ENCODE results near the gene NAV2.

NAV2 gene

GRCh38 chr11:20035701-20036601, 323.3 kb downstream of the NAV2 start:
- H3K9me3 ChIP-seq, result no peaks in the 10 kb centered on the region
- no peaks in the 10 kb centered on the region for H3K4me1 ChIP-seq
- no peak overlapping the region for H3K4me3 ChIP-seq
- in situ Hi-C loops (cut with MboI; ENCODE audit: low sequenced_read_pairs), result no loop called here
- peaks cover 7% of the 10 kb centered on the region for H3K27me3 ChIP-seq (ENCODE audit: low read depth)
- no peak for DNase-seq (ENCODE audit: low spot score in 2 of 2)
- H3K36me3 ChIP-seq (replicated peaks), result no peaks in the 10 kb centered on the region

- no peak overlapping the region for H3K4me3 ChIP-seq
- no peaks in the 10 kb centered on the region for H3K4me1 ChIP-seq
- no peaks in the 10 kb centered on the region for H3K9me3 ChIP-seq
- no peaks in the 10 kb centered on the region for H3K36me3 ChIP-seq (replicated peaks)
- H3K27me3 ChIP-seq (ENCODE audit: low read depth), result peaks cover 9% of the 10 kb centered on the region
- in situ Hi-C loops (cut with MboI; ENCODE audit: low sequenced_read_pairs), result no loop called here
- DNase-seq (ENCODE audit: low spot score in 2 of 2), result no peak
These were observed 324.1 kb downstream of the NAV2 start for GRCh38 chr11:20036626-20037335.

- no peaks in the 10 kb centered on the region for H3K36me3 ChIP-seq (replicated peaks)
These were observed 324.9 kb downstream of the NAV2 start for GRCh38 chr11:20037396-20038153.

GRCh38 chr11:20038412-20038811, 325.8 kb downstream of the NAV2 start:
- no peak for DNase-seq (ENCODE audit: low spot score in 2 of 2)
- in situ Hi-C loops (cut with MboI; ENCODE audit: low sequenced_read_pairs), result no loop called here
- no peaks in the 10 kb centered on the region for H3K4me1 ChIP-seq
- H3K27me3 ChIP-seq (ENCODE audit: low read depth), result peaks cover 8% of the 10 kb centered on the region; the same call in 1 of the 2 replicates
- no peak overlapping the region for H3K4me3 ChIP-seq
- no peaks in the 10 kb centered on the region for H3K9me3 ChIP-seq
- H3K36me3 ChIP-seq (replicated peaks), result no peaks in the 10 kb centered on the region

More at GRCh38 chr11:20037396-20038153, 324.9 kb downstream of the NAV2 start:
- no peak overlapping the region for H3K4me3 ChIP-seq
- in situ Hi-C loops (cut with MboI; ENCODE audit: low sequenced_read_pairs), result no loop called here
- no peaks in the 10 kb centered on the region for H3K4me1 ChIP-seq
- no peak for DNase-seq (ENCODE audit: low spot score in 2 of 2)
- H3K27me3 ChIP-seq (ENCODE audit: low read depth), result peaks cover 9% of the 10 kb centered on the region; the same call in 1 of the 2 replicates
- no peaks in the 10 kb centered on the region for H3K9me3 ChIP-seq

- in situ Hi-C loops (cut with MboI; ENCODE audit: low sequenced_read_pairs), result no loop called here
- Histone ChIP-seq H3K27me3 (ENCODE audit: low read depth) (peaks cover 8% of the 10 kb centered on the region; the same call in 1 of the 2 replicates), H3K9me3 (no peaks in the 10 kb centered on the region), H3K4me3 (no peak overlapping the region), H3K4me1 (no peaks in the 10 kb centered on the region), H3K36me3 (replicated peaks) (no peaks in the 10 kb centered on the region)
- DNase-seq (ENCODE audit: low spot score in 2 of 2), result no peak
These were observed 326.3 kb downstream of the NAV2 start for GRCh38 chr11:20038972-20039371.

- peaks cover 8% of the 10 kb centered on the region; the same call in 1 of the 2 replicates for H3K27me3 ChIP-seq (ENCODE audit: low read depth)
- H3K36me3 ChIP-seq (replicated peaks), result no peaks in the 10 kb centered on the region
- in situ Hi-C loops (cut with MboI; ENCODE audit: low sequenced_read_pairs), result no loop called here
- H3K9me3 ChIP-seq, result no peaks in the 10 kb centered on the region
- no peak overlapping the region for H3K4me3 ChIP-seq
- DNase-seq (ENCODE audit: low spot score in 2 of 2), result no peak
- H3K4me1 ChIP-seq, result no peaks in the 10 kb centered on the region
These were observed 328.9 kb downstream of the NAV2 start for GRCh38 chr11:20041499-20041898.

- no peaks in the 10 kb centered on the region for H3K36me3 ChIP-seq (replicated peaks)
- no peaks in the 10 kb centered on the region for H3K4me1 ChIP-seq
- DNase-seq (ENCODE audit: low spot score in 2 of 2), result no peak
- H3K27me3 ChIP-seq (ENCODE audit: low read depth), result peaks cover 8% of the 10 kb centered on the region; the same call in 1 of the 2 replicates
- in situ Hi-C loops (cut with MboI; ENCODE audit: low sequenced_read_pairs), result no loop called here
- H3K4me3 ChIP-seq, result no peak overlapping the region
- H3K9me3 ChIP-seq, result no peaks in the 10 kb centered on the region
These were observed 329.5 kb downstream of the NAV2 start for GRCh38 chr11:20042045-20042639.

- Histone ChIP-seq H3K4me1 (no peaks in the 10 kb centered on the region), H3K4me3 (no peak overlapping the region), H3K27me3 (ENCODE audit: low read depth) (peaks cover 8% of the 10 kb centered on the region; the same call in 1 of the 2 replicates), H3K9me3 (no peaks in the 10 kb centered on the region), H3K36me3 (replicated peaks) (no peaks in the 10 kb centered on the region)
- in situ Hi-C loops (cut with MboI; ENCODE audit: low sequenced_read_pairs), result no loop called here
- DNase-seq (ENCODE audit: low spot score in 2 of 2), result no peak
These were observed 330.2 kb downstream of the NAV2 start for GRCh38 chr11:20042811-20043341.

- Histone ChIP-seq H3K36me3 (replicated peaks) (no peaks in the 10 kb centered on the region), H3K9me3 (no peaks in the 10 kb centered on the region)
These were observed 331.4 kb downstream of the NAV2 start for GRCh38 chr11:20043992-20044391.

GRCh38 chr11:20045098-20045688, 332.6 kb downstream of the NAV2 start:
- Histone ChIP-seq H3K4me1 (no peaks in the 10 kb centered on the region), H3K27me3 (ENCODE audit: low read depth) (peaks cover 8% of the 10 kb centered on the region; the same call in 1 of the 2 replicates), H3K4me3 (no peak overlapping the region), H3K9me3 (no peaks in the 10 kb centered on the region), H3K36me3 (replicated peaks) (no peaks in the 10 kb centered on the region)
- no peak for DNase-seq (ENCODE audit: low spot score in 2 of 2)
- in situ Hi-C loops (cut with MboI; ENCODE audit: low sequenced_read_pairs), result no loop called here

More at GRCh38 chr11:20043992-20044391, 331.4 kb downstream of the NAV2 start:
- Histone ChIP-seq H3K4me3 (no peak overlapping the region), H3K27me3 (ENCODE audit: low read depth) (peaks cover 8% of the 10 kb centered on the region; the same call in 1 of the 2 replicates), H3K4me1 (no peaks in the 10 kb centered on the region)
- in situ Hi-C loops (cut with MboI; ENCODE audit: low sequenced_read_pairs), result no loop called here
- no peak for DNase-seq (ENCODE audit: low spot score in 2 of 2)

- no peak for DNase-seq (ENCODE audit: low spot score in 2 of 2)
- Histone ChIP-seq H3K4me1 (no peaks in the 10 kb centered on the region), H3K36me3 (replicated peaks) (no peaks in the 10 kb centered on the region), H3K9me3 (no peaks in the 10 kb centered on the region), H3K27me3 (ENCODE audit: low read depth) (peaks cover 8% of the 10 kb centered on the region; the same call in 1 of the 2 replicates), H3K4me3 (no peak overlapping the region)
- in situ Hi-C loops (cut with MboI; ENCODE audit: low sequenced_read_pairs), result no loop called here
These were observed 333.8 kb downstream of the NAV2 start for GRCh38 chr11:20046416-20046815.

- Histone ChIP-seq H3K27me3 (ENCODE audit: low read depth) (peaks cover 3% of the 10 kb centered on the region; the same call in 1 of the 2 replicates), H3K4me3 (no peak overlapping the region), H3K9me3 (no peaks in the 10 kb centered on the region), H3K4me1 (no peaks in the 10 kb centered on the region), H3K36me3 (replicated peaks) (no peaks in the 10 kb centered on the region)
- in situ Hi-C loops (cut with MboI; ENCODE audit: low sequenced_read_pairs), result no loop called here
- DNase-seq (ENCODE audit: low spot score in 2 of 2), result no peak
These were observed 334.6 kb downstream of the NAV2 start for GRCh38 chr11:20047006-20047768.
